ENCODE measurements around the gene SNTA1. TPM values are rescaled to one million over a fixed set of nuclear protein-coding genes. Genes with fewer than 3 reads are reported as not detected.
"Not testable (repeated sequence)": the region's sequence is repeated elsewhere in the genome, so short reads cannot be mapped to it uniquely, and the experiment has no call there.

SNTA1 gene
- total RNA-seq, 1 experiment from 2014 or later, result 14.6 TPM

DNA sequence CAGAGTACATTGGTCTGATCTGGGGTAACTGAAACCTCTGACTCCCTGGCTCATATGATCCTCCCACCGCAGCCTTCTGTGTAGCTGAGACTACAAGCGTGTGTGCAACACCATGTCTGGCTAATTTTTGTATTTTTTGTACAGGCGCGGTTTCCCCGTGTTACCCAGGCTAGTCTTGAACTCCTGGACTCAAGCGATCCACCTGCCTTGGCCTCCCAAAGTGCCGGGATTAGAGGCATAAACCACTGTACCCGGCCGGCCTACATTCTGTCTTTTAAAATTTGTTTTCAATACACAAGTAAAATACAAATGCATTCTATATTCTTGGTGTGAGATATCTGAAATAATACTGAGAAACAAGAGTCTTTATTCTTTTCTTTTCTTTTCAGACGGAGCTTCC lies 44.6 kb upstream of the SNTA1 start:
- DNase-seq (ENCODE audit: low read depth, low spot score) (no peak), ATAC-seq (no peak)
- Histone ChIP-seq H3K9me2 (ENCODE audit: insufficient read depth) (no peaks in the 10 kb centered on the region), H3K4me3 (replicated peaks in 1 of 2; ENCODE audit: low read depth in 1 of 2, low read length in 2 of 2) (no peak overlapping the region), H3K79me2 (ENCODE audit: insufficient read depth, low read length) (peaks cover 12% of the 10 kb centered on the region), H3K9ac (ENCODE audit: low read length) (no peak overlapping the region), H4K20me1 (ENCODE audit: insufficient read depth) (no peaks in the 10 kb centered on the region), H2AFZ (ENCODE audit: low read depth, low read length, poor library complexity, severe bottlenecking) (no peak overlapping the region), H3K4me1 (ENCODE audit: control insufficient read depth in 1 of 2, insufficient read depth in 2 of 2, low read length in 2 of 2) (peaks cover 9 to 17% of the 10 kb centered on the region in 2 experiments), H3K9me3 (ENCODE audit: control insufficient read depth in 1 of 2, insufficient read depth in 1 of 2, low read depth in 1 of 2, low read length in 2 of 2) (no peaks in the 10 kb centered on the region), H3K27me3 (ENCODE audit: insufficient read depth, low read length) (no peaks in the 10 kb centered on the region), H3K27ac (ENCODE audit: low read depth, low read length) (no peak overlapping the region), H3K4me2 (ENCODE audit: low read length) (no peak overlapping the region), H3K36me3 (ENCODE audit: control insufficient read depth in 1 of 2, insufficient read depth in 2 of 2, low read length in 2 of 2) (no peaks in the 10 kb centered on the region)
- RAD21 ChIA-PET (ENCODE audit: low non-redundant PET in 1 of 2, low total read pairs in 2 of 2, uncharacterized antibody in 2 of 2, unreplicated experiment in 2 of 2), result no interaction called here
- POLR2A ChIA-PET, result no interaction called here
- no TSS peak for BruUV-seq (replicated peaks)
- CTCF ChIA-PET, result no interaction called here
- intact Hi-C loops (cut with micrococcal nuclease), result no loop called here
- TF ChIP-seq EZH2 (IDR thresholded peaks at IDR 0.05), result no peak
- TF ChIP-seq, protein P1, sequence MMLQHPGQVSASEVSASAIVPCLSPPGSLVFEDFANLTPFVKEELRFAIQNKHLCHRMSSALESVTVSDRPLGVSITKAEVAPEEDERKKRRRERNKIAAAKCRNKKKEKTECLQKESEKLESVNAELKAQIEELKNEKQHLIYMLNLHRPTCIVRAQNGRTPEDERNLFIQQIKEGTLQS (IDR thresholded peaks at IDR 0.05), result no peak
- TF ChIP-seq CEBPB (IDR thresholded peaks at IDR 0.05; ENCODE audit: low read depth), result no peak
- no peak for TF ChIP-seq EZH2phosphoT487 (IDR thresholded peaks at IDR 0.05; ENCODE audit: borderline replicate concordance)
- TF ChIP-seq, protein P2, sequence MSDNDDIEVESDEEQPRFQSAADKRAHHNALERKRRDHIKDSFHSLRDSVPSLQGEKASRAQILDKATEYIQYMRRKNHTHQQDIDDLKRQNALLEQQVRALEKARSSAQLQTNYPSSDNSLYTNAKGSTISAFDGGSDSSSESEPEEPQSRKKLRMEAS (IDR thresholded peaks at IDR 0.05), result no peak
- no peak for TF ChIP-seq RAD21 (IDR thresholded peaks at IDR 0.05; ENCODE audit: low read depth)
- TF ChIP-seq SRF (IDR thresholded peaks at IDR 0.05; ENCODE audit: low read depth), result no peak
- TF ChIP-seq SIN3A (IDR thresholded peaks at IDR 0.05; ENCODE audit: low read depth), result no peak

DNA sequence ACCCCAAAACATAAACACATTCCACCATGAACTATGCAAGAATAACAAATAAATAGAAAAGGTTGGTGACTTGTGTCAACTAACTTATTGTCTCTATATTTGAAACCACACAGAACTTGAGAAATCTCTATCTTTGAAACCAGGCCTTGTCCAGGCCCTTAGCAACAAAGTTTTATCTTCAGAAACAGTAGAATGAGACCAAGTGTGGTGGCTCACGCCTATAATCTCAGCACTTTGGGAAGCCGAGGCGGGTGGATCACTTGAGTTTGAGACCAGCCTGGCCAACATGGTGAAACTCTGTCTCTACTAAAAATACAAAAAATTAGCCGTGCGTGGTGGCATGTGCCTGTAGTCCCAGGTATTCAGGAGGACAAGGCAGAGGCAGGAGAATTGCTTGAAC lies 39.6 kb upstream of the SNTA1 start:
- H3K4me1 ChIP-seq (ENCODE audit: control insufficient read depth in 1 of 2, insufficient read depth in 2 of 2, low read length in 2 of 2); H3K79me2 ChIP-seq (ENCODE audit: insufficient read depth, low read length); H4K20me1 ChIP-seq (ENCODE audit: insufficient read depth); H2AFZ ChIP-seq (ENCODE audit: low read depth, low read length, poor library complexity, severe bottlenecking); BruUV-seq (replicated peaks); DNase-seq (ENCODE audit: low read depth, low spot score); H3K27ac ChIP-seq (ENCODE audit: low read depth, low read length); H3K9me3 ChIP-seq (ENCODE audit: control insufficient read depth in 1 of 2, insufficient read depth in 1 of 2, low read depth in 1 of 2, low read length in 2 of 2); H3K4me2 ChIP-seq (ENCODE audit: low read length); RAD21 ChIA-PET (ENCODE audit: low non-redundant PET in 1 of 2, low total read pairs in 2 of 2, uncharacterized antibody in 2 of 2, unreplicated experiment in 2 of 2); H3K36me3 ChIP-seq (ENCODE audit: control insufficient read depth in 1 of 2, insufficient read depth in 2 of 2, low read length in 2 of 2); H3K27me3 ChIP-seq (ENCODE audit: insufficient read depth, low read length); H3K4me3 ChIP-seq (replicated peaks in 1 of 2; ENCODE audit: low read depth in 1 of 2, low read length in 2 of 2); H3K9me2 ChIP-seq (ENCODE audit: insufficient read depth); intact Hi-C loops (cut with micrococcal nuclease); CTCF ChIA-PET; ATAC-seq; H3K9ac ChIP-seq (ENCODE audit: low read length): not testable (repeated sequence)
- POLR2A ChIA-PET, result interaction anchor here (0.6 kb wide), 1 partner anchor 213 kb away, joined by 4 read pairs; no protein-coding TSS in a partner anchor

Data from HCT116 (cell line).